KMS-11 (cell line): ENCODE measurements around the gene HDLBP.
A peak's percentile ranks its signal among the peaks of the same experiment; 100 is the strongest.

Source experiments
- H2AFZ ChIP-seq: fragments of 200-600 bp; sonication (generic); 2 replicates; pipeline ENCODE4 v1.6.1; 2016; ENCODE audit warnings: antibody characterized with exemption, mixed run types, low read depth
- H3K27ac ChIP-seq: fragments of 200-600 bp; sonication (generic); 2 replicates; pipeline ENCODE4 v1.6.1; 2016; ENCODE audit warnings: mild to moderate bottlenecking, mixed run types
- H3K27me3 ChIP-seq: fragments of 200-600 bp; sonication (generic); 2 replicates; pipeline ENCODE4 v1.6.1; 2017; ENCODE audit warnings: mild to moderate bottlenecking, low read depth, mixed run types, moderate library complexity; ENCODE audit not compliant: insufficient read depth
- H3K36me3 ChIP-seq: fragments of 200-600 bp; sonication (generic); 2 replicates; pipeline ENCODE4 v1.6.1; 2017; ENCODE audit warnings: mild to moderate bottlenecking, mixed run types; ENCODE audit not compliant: insufficient read depth
- H3K4me1 ChIP-seq: fragments of 200-600 bp; sonication (generic); 2 replicates; pipeline ENCODE4 v1.6.1; 2016; ENCODE audit warnings: mild to moderate bottlenecking, low read depth, mixed run types; ENCODE audit not compliant: poor library complexity, severe bottlenecking
- H3K4me2 ChIP-seq: fragments of 200-600 bp; sonication (generic); 2 replicates; pipeline ENCODE4 v1.7.0; 2016; ENCODE audit warnings: mild to moderate bottlenecking, mixed run types
- H3K4me3 ChIP-seq: fragments of 200-600 bp; sonication (generic); IDR thresholded peaks from 2 replicates; pipeline ENCODE4 v1.6.1; 2017; ENCODE audit warnings: low read depth, low read length, mixed read lengths; ENCODE audit not compliant: insufficient read depth
- H3K79me2 ChIP-seq: fragments of 200-600 bp; sonication (generic); 2 replicates; pipeline ENCODE4 v1.6.1; 2016; ENCODE audit warnings: low read depth, mixed run types; ENCODE audit not compliant: insufficient read depth
- H3K9ac ChIP-seq: fragments of 200-600 bp; sonication (generic); 2 replicates; pipeline ENCODE4 v1.6.1; 2016; ENCODE audit warnings: mild to moderate bottlenecking, mixed run types
- H4K20me1 ChIP-seq: fragments of 200-600 bp; sonication (generic); 2 replicates; pipeline ENCODE4 v1.6.1; 2016; ENCODE audit warnings: mild to moderate bottlenecking, mixed run types; ENCODE audit not compliant: insufficient read depth
- TF ChIP-seq, protein P1 (sequence below): fragments of 200-600 bp; sonication (generic); conservative IDR thresholded peaks from 2 replicates; pipeline ENCODE4 v1.6.1; 2017; ENCODE audit warnings: low read depth, mild to moderate bottlenecking, antibody characterized with exemption, low read length, moderate library complexity, mixed read lengths

HDLBP gene, protein sequence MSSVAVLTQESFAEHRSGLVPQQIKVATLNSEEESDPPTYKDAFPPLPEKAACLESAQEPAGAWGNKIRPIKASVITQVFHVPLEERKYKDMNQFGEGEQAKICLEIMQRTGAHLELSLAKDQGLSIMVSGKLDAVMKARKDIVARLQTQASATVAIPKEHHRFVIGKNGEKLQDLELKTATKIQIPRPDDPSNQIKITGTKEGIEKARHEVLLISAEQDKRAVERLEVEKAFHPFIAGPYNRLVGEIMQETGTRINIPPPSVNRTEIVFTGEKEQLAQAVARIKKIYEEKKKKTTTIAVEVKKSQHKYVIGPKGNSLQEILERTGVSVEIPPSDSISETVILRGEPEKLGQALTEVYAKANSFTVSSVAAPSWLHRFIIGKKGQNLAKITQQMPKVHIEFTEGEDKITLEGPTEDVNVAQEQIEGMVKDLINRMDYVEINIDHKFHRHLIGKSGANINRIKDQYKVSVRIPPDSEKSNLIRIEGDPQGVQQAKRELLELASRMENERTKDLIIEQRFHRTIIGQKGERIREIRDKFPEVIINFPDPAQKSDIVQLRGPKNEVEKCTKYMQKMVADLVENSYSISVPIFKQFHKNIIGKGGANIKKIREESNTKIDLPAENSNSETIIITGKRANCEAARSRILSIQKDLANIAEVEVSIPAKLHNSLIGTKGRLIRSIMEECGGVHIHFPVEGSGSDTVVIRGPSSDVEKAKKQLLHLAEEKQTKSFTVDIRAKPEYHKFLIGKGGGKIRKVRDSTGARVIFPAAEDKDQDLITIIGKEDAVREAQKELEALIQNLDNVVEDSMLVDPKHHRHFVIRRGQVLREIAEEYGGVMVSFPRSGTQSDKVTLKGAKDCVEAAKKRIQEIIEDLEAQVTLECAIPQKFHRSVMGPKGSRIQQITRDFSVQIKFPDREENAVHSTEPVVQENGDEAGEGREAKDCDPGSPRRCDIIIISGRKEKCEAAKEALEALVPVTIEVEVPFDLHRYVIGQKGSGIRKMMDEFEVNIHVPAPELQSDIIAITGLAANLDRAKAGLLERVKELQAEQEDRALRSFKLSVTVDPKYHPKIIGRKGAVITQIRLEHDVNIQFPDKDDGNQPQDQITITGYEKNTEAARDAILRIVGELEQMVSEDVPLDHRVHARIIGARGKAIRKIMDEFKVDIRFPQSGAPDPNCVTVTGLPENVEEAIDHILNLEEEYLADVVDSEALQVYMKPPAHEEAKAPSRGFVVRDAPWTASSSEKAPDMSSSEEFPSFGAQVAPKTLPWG (N-terminal part only)

DNA sequence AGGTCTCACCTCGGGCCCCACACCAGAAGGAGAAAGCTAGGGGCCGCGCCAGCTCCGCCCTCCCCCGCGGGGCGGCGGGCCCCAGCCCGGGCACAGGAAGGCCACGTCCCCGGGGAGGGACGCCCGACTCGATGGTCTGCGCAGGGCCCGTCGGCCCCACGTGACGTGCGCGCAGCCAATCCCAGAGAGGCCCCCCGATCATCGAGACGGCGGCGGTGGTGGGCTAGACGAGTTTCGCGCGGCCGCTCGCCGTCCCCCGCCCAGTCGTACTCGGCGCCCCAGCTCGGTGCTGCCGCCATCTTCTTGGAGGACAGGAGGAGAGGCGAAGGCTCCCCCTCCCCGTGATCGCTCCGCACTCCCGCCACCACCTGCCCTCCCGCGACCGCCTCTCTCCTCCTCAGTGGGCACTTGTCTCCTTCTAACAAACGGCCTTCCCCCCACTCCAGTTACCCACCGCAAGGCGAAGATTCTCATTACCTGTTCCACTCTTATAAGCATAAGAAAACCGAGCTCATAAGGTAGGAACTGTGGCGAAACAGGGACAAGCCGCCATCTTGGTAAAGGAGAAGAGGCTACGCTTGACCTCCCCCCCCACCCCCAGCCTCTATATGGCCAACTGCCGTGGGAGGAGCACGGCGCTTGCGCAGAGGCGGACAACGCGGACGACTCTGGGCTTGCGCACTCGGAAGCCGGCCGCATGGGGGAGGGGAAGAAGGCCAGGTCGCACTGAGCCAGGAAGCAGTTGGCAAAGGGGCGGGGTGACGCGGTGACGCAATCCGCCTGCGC, at the start of gene HDLBP:
TSS of gene HDLBP (minus strand) at position 580 of the 786 bp plus-strand sequence. CDS start 48,803 bp downstream, outside the sequence.
- no peaks in the 10 kb centered on the region for H3K27me3 ChIP-seq
- H3K4me2 ChIP-seq: peak within 1 kb of the TSS; percentile 95
- H3K79me2 ChIP-seq: peaks cover 90% of the 10 kb centered on the region
- peak within 1 kb of the TSS; percentile 63 for H2AFZ ChIP-seq
- H3K36me3 ChIP-seq: no peaks in the 10 kb centered on the region
- no peaks in the 10 kb centered on the region for H4K20me1 ChIP-seq
- peak within 1 kb of the TSS; percentile 99 for H3K9ac ChIP-seq
- TF ChIP-seq, protein P1, sequence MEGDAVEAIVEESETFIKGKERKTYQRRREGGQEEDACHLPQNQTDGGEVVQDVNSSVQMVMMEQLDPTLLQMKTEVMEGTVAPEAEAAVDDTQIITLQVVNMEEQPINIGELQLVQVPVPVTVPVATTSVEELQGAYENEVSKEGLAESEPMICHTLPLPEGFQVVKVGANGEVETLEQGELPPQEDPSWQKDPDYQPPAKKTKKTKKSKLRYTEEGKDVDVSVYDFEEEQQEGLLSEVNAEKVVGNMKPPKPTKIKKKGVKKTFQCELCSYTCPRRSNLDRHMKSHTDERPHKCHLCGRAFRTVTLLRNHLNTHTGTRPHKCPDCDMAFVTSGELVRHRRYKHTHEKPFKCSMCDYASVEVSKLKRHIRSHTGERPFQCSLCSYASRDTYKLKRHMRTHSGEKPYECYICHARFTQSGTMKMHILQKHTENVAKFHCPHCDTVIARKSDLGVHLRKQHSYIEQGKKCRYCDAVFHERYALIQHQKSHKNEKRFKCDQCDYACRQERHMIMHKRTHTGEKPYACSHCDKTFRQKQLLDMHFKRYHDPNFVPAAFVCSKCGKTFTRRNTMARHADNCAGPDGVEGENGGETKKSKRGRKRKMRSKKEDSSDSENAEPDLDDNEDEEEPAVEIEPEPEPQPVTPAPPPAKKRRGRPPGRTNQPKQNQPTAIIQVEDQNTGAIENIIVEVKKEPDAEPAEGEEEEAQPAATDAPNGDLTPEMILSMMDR: 0 out of 2 replicates have a peak, but pooled peaks have one; percentile 16
- H3K27ac ChIP-seq: peak within 1 kb of the TSS; percentile 99
- peaks cover 67% of the 10 kb centered on the region for H3K4me1 ChIP-seq
- peak within 1 kb of the TSS; percentile 81 for H3K4me3 ChIP-seq

DNA sequence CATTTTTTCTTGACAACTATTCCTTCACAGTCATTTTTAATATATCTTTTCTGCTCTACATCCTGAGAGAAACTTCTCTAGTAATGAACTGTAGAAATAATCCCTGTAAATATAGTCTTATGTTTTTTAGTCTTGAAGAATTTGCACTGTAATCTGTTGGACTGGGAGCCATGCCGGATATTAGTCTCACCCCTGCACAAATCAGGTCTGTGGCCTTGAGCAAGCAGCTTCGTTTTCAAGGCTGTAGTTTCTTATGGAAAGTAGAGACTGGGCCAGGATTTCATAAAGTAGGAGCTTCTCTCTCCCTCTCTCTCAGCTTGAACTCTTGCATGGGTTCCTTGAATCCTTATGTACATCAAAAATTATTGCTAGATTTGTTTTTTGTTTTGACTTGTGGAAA, 49.3 kb upstream of the HDLBP start:
- Histone ChIP-seq H3K4me1 (peaks cover 56% of the 10 kb centered on the region), H3K4me2 (no peak overlapping the region), H3K9ac (no peak overlapping the region), H3K27ac (no peak overlapping the region), H3K4me3 (no peak overlapping the region), H3K36me3 (no peaks in the 10 kb centered on the region), H2AFZ (no peak overlapping the region), H3K79me2 (peaks cover 63% of the 10 kb centered on the region), H4K20me1 (no peaks in the 10 kb centered on the region; the same call in 1 of the 2 replicates), H3K27me3 (no peaks in the 10 kb centered on the region)
- TF ChIP-seq, protein P1: no peak

DNA sequence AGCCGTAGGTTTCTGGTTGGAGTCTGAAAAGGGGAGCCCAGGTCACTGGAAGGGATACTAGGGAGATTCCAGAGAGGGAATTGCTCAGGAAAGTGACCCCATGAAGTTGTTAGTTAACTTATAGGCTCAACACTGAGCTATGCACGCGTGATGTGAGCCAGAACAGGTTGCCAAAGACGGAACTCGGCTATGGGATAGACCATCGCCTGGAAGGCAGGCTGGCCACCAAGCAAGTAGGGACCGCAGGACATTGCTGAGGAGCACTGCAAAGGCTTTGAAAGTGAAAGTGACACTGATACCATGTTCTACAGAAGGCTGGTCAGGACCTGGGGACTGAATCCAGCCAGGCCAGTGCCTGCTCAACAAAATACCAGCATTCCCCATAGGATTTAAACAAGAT, 48.0 kb upstream of the HDLBP start:
- H3K4me3 ChIP-seq: no peak overlapping the region
- no peak overlapping the region for H2AFZ ChIP-seq
- H3K4me1 ChIP-seq: peaks cover 68% of the 10 kb centered on the region
- no peaks in the 10 kb centered on the region for H3K36me3 ChIP-seq
- TF ChIP-seq, protein P1: no peak
- no peak overlapping the region for H3K4me2 ChIP-seq
- H3K27ac ChIP-seq: no peak overlapping the region
- H3K79me2 ChIP-seq: peaks cover 63% of the 10 kb centered on the region
- H4K20me1 ChIP-seq: peaks cover 3% of the 10 kb centered on the region
- H3K27me3 ChIP-seq: no peaks in the 10 kb centered on the region
- H3K9ac ChIP-seq: no peak overlapping the region
